Measurements from ENCODE around the gene ARHGAP28.

DNA sequence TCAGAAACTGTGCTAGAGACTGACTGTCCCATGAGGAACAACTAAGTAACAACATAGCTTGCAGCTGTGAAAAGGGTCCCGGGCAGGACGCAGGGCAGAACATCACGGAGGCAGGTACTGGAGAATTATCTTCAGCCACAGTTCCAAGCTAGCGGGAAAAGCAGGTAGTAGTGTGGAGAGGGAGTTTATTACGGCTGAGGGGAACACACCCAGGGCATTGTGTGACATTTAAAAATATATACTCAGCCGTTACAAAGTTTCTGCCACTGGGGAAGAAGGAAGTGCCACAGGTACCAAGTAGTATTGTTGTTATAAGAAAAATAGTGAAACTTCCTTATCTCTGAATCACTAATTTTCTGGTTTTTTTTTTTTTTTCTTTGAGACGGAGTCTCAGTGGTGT lies 208.5 kb downstream of the ARHGAP28 start:
- TF ChIP-seq, protein P1, sequence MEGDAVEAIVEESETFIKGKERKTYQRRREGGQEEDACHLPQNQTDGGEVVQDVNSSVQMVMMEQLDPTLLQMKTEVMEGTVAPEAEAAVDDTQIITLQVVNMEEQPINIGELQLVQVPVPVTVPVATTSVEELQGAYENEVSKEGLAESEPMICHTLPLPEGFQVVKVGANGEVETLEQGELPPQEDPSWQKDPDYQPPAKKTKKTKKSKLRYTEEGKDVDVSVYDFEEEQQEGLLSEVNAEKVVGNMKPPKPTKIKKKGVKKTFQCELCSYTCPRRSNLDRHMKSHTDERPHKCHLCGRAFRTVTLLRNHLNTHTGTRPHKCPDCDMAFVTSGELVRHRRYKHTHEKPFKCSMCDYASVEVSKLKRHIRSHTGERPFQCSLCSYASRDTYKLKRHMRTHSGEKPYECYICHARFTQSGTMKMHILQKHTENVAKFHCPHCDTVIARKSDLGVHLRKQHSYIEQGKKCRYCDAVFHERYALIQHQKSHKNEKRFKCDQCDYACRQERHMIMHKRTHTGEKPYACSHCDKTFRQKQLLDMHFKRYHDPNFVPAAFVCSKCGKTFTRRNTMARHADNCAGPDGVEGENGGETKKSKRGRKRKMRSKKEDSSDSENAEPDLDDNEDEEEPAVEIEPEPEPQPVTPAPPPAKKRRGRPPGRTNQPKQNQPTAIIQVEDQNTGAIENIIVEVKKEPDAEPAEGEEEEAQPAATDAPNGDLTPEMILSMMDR (IDR thresholded peaks at IDR 0.05): no peak
- TF ChIP-seq NRF1 (IDR thresholded peaks at IDR 0.05; ENCODE audit: low read depth, low read length): no peak
- TF ChIP-seq TAF1 (IDR thresholded peaks at IDR 0.05; ENCODE audit: borderline replicate concordance, low read depth, low read length): no peak
- no peak for TF ChIP-seq POLR2AphosphoS5 (IDR thresholded peaks at IDR 0.05; ENCODE audit: low read depth, low read length)
- no peak for TF ChIP-seq EP300 (IDR thresholded peaks at IDR 0.05; ENCODE audit: borderline replicate concordance in 1 of 2, low read depth in 1 of 2, low read length in 1 of 2)
- TF ChIP-seq IRF3 (IDR thresholded peaks at IDR 0.05; ENCODE audit: low read depth, low read length): no peak
- no peak for TF ChIP-seq EZH2phosphoT487 (IDR thresholded peaks at IDR 0.05; ENCODE audit: borderline replicate concordance, low read depth)
- no peak for TF ChIP-seq FOSL2 (IDR thresholded peaks at IDR 0.05; ENCODE audit: borderline replicate concordance, low read depth)
- no peak for TF ChIP-seq TEAD4 (IDR thresholded peaks at IDR 0.05; ENCODE audit: borderline replicate concordance, insufficient read depth)
- no peak for TF ChIP-seq SIN3A (IDR thresholded peaks at IDR 0.05; ENCODE audit: borderline replicate concordance, low read depth, low read length)
